Endothelial cell of hepatic sinusoid (primary cell): ENCODE data around the gene SMARCD2.
"Not testable (repeated sequence)": the region's sequence is repeated elsewhere in the genome, so short reads cannot be mapped to it uniquely, and the experiment has no call there.

ENCODE experiments used
- in situ Hi-C: cut with HindIII; loops from 2 replicates; pipeline ENCODE4 v1.10.0; 2017; ENCODE audit warnings: low sequenced_read_pairs

The SMARCD2 gene

DNA sequence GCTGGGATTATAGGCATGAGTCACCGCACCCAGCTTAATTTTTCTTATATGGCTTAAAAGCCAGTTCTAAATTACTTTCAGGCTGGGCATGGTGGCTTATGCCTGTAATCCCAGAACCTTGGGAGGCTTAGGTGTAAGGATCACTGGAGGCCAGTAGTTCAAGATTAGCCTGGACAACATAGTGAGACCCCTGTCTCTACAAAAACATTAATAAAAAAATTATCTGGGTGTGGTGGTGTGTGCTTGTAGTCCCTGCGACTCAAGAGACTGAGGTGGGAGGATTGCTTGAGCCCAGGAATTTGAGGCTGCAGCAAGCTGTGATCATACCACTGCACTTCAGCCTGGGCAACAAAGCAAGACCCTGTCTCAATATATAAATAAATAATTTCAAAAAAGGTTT lies 10.8 kb upstream of the SMARCD2 start:
- in situ Hi-C loops, result no loop called here

DNA sequence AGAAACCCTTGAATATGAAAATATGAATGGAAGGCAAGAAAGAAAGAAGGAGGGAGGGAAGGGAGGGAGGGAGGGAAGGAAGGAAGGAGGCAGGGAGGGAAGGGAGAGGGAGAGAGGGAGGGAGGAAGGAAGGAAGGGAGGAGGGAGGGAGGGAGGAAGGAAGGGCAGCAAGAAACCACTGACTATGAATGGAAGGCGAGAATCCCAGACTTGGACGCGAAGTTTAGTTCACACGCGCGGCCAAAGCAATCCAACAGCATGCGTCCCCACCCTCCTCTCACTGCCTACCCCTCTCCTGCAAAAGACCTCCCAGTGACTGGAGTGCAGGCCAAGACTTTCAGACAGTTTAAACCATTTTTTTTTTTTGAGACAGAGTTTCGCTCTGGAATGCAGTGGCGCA lies 7.9 kb upstream of the SMARCD2 start:
- in situ Hi-C loops, result no loop called here

GRCh38 chr17:63848834-63849689 lies 6.6 kb upstream of the SMARCD2 start:
- in situ Hi-C loops, result no loop called here

- in situ Hi-C loops, result no loop called here
Observed at GRCh38 chr17:63847525-63848249, 5.2 kb upstream of the SMARCD2 start.

DNA sequence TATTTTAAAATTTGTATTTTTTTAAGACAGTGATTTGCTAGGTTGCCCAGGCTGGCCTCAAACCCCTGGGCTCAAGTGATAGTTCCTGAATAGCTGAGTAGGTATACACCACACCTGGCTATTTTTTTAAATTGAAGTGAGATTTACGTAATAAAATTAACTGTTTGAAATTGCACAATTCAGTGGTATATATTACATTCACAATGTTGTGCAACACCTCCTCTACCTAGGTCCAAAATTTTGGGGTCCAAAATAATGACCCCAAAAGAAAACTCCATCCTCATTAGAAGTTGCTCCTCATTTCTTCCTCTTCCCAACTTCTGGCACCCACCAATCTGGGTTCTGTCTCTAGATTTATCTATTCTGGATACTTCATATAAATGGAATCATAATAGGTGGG lies 3.0 kb upstream of the SMARCD2 start:
- in situ Hi-C loops, result no loop called here

- in situ Hi-C loops, result no loop called here
Observed at GRCh38 chr17:63843910-63844677, 1.6 kb upstream of the SMARCD2 start.

GRCh38 chr17:63843387-63843888 lies 953 bp upstream of the SMARCD2 start:
- in situ Hi-C loops, result not testable (repeated sequence)

GRCh38 chr17:63842173-63842539 lies 329 bp downstream of the SMARCD2 start:
- in situ Hi-C loops, result no loop called here

- in situ Hi-C loops, result no loop called here
Observed at GRCh38 chr17:63841350-63842172, 924 bp downstream of the SMARCD2 start.

DNA sequence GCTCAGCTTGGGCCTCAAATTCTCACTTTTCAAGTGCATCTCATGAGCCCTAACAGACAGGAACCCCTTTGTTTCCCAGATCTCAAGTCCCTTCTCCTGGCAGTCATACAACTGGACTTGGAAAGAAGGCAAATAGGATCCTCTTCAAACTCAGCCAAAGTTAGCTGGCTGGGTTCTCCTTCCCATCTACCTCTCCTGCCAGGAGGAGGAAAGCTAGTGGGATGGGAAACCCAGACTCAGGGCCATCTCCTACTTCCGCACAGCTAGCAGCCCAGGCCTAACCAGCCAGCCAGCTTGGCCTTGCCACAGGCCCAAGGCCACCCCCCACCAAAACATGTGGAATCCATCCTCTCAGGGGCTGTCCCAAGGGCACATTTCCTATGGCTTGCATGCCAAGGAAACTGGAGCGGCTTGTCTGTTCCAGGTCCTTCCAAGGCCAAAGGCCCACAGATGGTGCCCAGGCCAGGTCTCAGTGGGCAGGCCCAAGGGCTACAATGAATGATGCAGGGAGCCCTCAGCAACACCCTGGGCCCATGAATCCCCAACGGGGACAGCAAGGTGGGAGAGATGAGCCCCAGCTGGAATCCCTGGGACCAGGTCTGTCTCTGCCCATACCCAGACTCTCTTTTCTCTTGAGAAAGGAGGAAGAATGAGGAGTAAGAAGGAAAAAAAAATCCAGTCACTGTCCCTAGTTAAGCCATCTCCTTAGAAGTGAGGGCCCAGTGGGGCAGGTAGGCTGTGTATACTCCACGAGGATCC lies 1.7 kb downstream of the SMARCD2 start:
- in situ Hi-C loops, result no loop called here

- in situ Hi-C loops, result no loop called here
Observed at GRCh38 chr17:63838631-63839171, 3.8 kb downstream of the SMARCD2 start.

- in situ Hi-C loops, result no loop called here
Observed at GRCh38 chr17:63837962-63838600, 4.4 kb downstream of the SMARCD2 start.

DNA sequence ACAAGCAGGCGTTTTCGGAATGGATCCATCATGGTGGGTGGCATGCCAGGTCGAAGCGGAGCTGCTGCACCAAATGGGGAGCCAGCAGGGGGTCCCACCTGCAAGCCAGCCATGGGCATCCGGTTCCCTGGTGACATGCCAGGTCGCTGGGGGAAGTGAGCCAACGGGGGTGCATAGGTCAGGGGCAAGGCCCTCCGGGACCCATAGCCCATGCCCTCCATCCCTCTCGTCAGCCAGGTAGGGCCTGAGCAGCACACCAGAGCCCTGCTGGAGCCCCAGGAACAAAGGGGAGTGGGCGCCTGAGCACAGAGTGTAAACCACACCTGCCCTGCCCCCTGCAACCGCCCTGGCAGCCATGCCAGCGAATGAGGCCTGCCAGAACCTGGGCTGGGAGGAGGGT lies 5.0 kb downstream of the SMARCD2 start:
- in situ Hi-C loops, result no loop called here

- in situ Hi-C loops, result no loop called here
Observed at GRCh38 chr17:63836811-63837210, 5.7 kb downstream of the SMARCD2 start.

DNA sequence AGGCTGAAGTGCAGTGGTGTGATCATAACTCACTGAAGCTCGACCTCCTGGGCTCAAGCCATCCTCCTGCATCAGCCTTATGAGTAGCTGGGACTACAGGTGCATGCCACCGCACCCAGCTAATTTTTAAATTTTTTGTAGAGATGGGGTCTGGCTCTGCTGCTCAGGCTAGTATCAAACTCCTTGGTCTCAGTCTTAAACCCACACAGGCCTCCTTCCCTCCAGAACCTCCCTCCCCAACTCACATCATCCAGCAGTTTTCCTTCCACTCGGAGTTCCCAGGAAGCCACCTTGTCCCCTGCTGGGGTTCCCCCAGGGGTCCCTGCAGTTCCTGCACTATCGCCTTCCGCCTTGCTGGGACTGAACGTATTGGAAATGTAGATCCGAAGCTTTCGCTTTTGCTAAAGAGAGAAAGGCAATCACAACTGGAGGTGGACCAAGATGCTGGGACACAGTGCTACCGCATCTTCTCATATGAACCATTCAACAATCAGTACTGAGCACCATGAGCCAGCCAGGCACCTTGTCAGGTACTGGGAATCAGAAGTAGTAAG lies 7.2 kb downstream of the SMARCD2 start:
- in situ Hi-C loops, result no loop called here

- in situ Hi-C loops, result no loop called here
Observed at GRCh38 chr17:63834431-63835166, 7.9 kb downstream of the SMARCD2 start.

DNA sequence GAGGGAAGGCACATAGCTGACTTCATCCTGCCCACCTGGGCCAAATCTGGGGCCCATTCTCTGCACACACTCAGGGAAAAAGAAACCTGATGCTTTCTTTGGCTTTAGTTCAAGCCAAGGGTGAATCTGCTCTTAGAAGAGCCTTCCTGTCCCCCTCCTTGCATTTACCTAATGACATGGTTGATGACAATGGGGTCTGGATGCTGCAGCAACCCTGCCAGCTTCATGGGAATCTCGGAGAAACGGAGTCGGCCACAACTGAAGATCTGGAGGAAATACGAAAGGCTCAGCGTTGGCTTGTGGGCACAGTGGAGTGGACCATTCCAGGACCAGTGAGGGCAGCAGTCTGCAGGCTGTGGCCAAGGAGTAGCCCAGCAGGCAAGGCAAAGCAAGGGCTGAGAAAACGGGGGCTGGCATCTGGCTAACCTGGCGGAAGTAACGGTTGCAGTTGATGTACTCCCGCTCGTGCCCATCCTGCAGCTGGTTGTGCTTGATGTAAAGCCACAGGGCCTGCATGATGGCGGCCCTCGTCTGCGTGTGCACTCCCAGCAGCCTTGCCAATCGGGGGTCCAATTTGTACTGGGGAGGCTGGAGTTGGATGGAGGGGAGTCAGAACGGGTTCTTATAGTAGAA lies 8.6 kb downstream of the SMARCD2 start:
- in situ Hi-C loops, result no loop called here
